Neuron (in vitro differentiated cells): ENCODE data around the gene DTWD1.
"Not testable (repeated sequence)": the region's sequence is repeated elsewhere in the genome, so short reads cannot be mapped to it uniquely, and the experiment has no call there.

Source experiments
- H2AFZ ChIP-seq: one replicate; pipeline ENCODE4 v1.6.1; 2013; ENCODE audit warnings: low read depth, mild to moderate bottlenecking, inconsistent platforms, low read length, moderate library complexity
- H3K27me3 ChIP-seq: one replicate; pipeline ENCODE4 v1.6.1; 2013; ENCODE audit warnings: low read length; ENCODE audit not compliant: insufficient read depth
- H3K36me3 ChIP-seq: one replicate; pipeline ENCODE4 v1.6.1; 2013; ENCODE audit warnings: low read length; ENCODE audit not compliant: insufficient read depth
- H3K4me1 ChIP-seq: one replicate; pipeline ENCODE4 v1.6.1; 2013; ENCODE audit warnings: low read length; ENCODE audit not compliant: insufficient read depth
- H3K4me3 ChIP-seq: 2 replicates; pipeline ENCODE4 v1.5.1; 2013; ENCODE audit warnings: mild to moderate bottlenecking, low read length, moderate library complexity
- H3K9me3 ChIP-seq: one replicate; pipeline ENCODE4 v1.6.1; 2013; ENCODE audit warnings: low read length

DTWD1 gene, protein sequence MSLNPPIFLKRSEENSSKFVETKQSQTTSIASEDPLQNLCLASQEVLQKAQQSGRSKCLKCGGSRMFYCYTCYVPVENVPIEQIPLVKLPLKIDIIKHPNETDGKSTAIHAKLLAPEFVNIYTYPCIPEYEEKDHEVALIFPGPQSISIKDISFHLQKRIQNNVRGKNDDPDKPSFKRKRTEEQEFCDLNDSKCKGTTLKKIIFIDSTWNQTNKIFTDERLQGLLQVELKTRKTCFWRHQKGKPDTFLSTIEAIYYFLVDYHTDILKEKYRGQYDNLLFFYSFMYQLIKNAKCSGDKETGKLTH

GRCh38 chr15:49620658-49621368, at the start of gene DTWD1, which contains the start of gene FAM227B:
Gene DTWD1 (plus strand): TSS chr15:49621048. CDS start chr15:49625168, 4,120 bp downstream.
Gene FAM227B (minus strand): TSS chr15:49620818. CDS start chr15:49615171, 5,647 bp downstream.
- no peaks in the 10 kb centered on the region for H3K27me3 ChIP-seq
- H2AFZ ChIP-seq, result peak within 1 kb of the TSS; percentile 86
- peaks cover 16% of the 10 kb centered on the region for H3K4me1 ChIP-seq
- H3K4me3 ChIP-seq, result peak within 1 kb of the TSS; percentile 78
- peaks cover 9% of the 10 kb centered on the region for H3K9me3 ChIP-seq
- H3K36me3 ChIP-seq, result peaks cover 14% of the 10 kb centered on the region

GRCh38 chr15:49573421-49573820, 47.4 kb upstream of the DTWD1 start:
- Histone ChIP-seq H3K36me3 (peaks cover 4% of the 10 kb centered on the region), H3K27me3 (no peaks in the 10 kb centered on the region), H3K4me1 (no peaks in the 10 kb centered on the region), H3K4me3 (no peak overlapping the region), H3K9me3 (peaks cover 3% of the 10 kb centered on the region), H2AFZ (no peak overlapping the region)

DNA sequence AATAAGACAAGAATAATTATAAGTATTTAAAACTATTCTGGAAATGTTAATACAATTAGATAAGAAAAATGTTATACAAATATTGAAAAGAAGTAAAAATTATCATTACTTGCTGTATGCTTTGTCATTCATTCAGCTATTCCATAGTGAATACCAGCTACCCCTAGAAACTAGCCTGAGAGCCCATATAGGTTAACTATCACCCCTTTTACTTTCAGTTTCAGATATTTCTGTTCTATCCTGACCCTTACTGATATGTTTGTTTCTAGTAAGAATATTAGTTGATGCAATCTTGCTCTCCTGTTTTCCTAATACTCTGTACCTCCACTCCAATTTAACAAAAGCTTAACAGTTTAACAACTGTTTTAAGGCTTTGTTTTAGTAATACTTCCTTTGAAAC, 31.8 kb upstream of the DTWD1 start:
- Histone ChIP-seq H3K4me1 (no peaks in the 10 kb centered on the region), H2AFZ (no peak overlapping the region), H3K36me3 (no peaks in the 10 kb centered on the region), H3K4me3 (no peak overlapping the region), H3K27me3 (no peaks in the 10 kb centered on the region), H3K9me3 (no peaks in the 10 kb centered on the region)

DNA sequence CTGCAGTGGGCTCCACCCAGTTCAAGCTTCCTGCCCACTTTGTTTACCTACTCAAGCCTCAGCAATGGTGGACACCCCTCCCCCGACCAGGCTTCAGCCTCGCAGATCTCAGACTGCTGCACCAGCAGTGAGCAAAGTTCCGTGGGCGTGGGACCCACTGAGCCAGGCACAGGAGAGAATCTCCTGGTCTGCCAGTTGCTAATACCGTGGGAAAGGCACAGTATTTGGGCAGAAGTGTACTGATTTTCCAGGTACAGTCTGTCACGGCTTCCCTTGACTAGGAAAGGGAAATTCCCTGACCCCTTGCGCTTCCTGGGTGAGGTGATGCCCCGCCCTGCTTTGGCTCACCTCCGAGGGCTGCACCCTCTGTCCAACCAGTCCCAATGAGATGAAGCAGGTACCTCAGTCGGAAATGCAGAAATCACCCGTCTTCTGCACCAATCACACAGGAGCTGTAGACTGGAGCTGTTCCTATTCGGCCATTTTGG, 28.0 kb upstream of the DTWD1 start:
- H3K27me3 ChIP-seq, H2AFZ ChIP-seq, H3K4me3 ChIP-seq, H3K9me3 ChIP-seq, H3K4me1 ChIP-seq, H3K36me3 ChIP-seq: not testable (repeated sequence)

DNA sequence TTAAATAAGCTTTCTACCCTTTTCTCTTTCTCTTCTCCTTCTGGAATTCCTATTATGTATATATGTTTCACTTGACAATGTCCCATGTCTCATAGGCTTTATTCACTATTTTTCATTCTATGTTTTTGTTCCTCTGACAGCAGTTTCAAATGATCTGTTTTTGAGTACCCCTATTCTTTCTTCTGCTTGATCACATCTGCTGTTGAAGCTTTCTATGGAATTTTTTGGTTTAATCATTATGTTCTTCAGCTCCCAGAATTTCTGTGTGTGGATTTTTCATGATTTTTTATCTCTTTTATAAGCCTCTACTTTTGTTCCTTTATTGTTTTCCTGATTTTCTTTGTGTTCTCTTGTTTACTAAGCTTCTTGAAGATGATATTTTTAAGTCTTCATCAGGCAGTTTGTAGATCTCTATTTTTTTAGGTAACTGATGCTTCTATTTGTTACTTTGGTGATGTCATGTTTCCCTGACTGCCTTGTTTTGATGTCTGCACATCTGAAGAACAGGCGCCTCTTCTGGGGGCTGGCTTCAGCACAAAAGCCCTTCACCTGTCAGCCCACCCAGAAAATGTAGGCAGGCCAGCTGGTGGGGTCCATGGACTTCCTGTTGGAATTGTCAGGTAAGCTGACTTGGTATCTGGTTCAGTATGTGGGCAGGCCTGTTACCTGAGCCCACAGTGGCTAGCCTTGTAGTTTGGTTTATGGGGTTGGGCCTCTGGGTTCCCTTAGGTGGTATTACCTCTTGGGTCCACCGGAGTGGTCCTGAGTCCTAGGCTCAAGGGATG, 16.0 kb upstream of the DTWD1 start:
- H3K4me1 ChIP-seq, result no peaks in the 10 kb centered on the region
- H3K4me3 ChIP-seq, result no peak overlapping the region
- no peaks in the 10 kb centered on the region for H3K36me3 ChIP-seq
- peaks cover 10% of the 10 kb centered on the region for H3K9me3 ChIP-seq
- no peaks in the 10 kb centered on the region for H3K27me3 ChIP-seq
- no peak overlapping the region for H2AFZ ChIP-seq

- Histone ChIP-seq H3K9me3 (peaks cover 10% of the 10 kb centered on the region), H3K4me3 (no peak overlapping the region), H3K36me3 (no peaks in the 10 kb centered on the region), H3K4me1 (no peaks in the 10 kb centered on the region), H3K27me3 (no peaks in the 10 kb centered on the region), H2AFZ (no peak overlapping the region)
Observed at GRCh38 chr15:49605588-49605987, 15.3 kb upstream of the DTWD1 start.

GRCh38 chr15:49606594-49606993, 14.3 kb upstream of the DTWD1 start:
- Histone ChIP-seq H2AFZ (no peak overlapping the region), H3K4me1 (no peaks in the 10 kb centered on the region), H3K4me3 (no peak overlapping the region), H3K9me3 (peaks cover 10% of the 10 kb centered on the region), H3K27me3 (no peaks in the 10 kb centered on the region), H3K36me3 (no peaks in the 10 kb centered on the region)

GRCh38 chr15:49610157-49610918, 10.5 kb upstream of the DTWD1 start:
- H3K4me3 ChIP-seq, result no peak overlapping the region
- peaks cover 9% of the 10 kb centered on the region for H3K9me3 ChIP-seq
- H2AFZ ChIP-seq, result no peak overlapping the region
- H3K4me1 ChIP-seq, result no peaks in the 10 kb centered on the region
- H3K27me3 ChIP-seq, result no peaks in the 10 kb centered on the region
- H3K36me3 ChIP-seq, result no peaks in the 10 kb centered on the region

DNA sequence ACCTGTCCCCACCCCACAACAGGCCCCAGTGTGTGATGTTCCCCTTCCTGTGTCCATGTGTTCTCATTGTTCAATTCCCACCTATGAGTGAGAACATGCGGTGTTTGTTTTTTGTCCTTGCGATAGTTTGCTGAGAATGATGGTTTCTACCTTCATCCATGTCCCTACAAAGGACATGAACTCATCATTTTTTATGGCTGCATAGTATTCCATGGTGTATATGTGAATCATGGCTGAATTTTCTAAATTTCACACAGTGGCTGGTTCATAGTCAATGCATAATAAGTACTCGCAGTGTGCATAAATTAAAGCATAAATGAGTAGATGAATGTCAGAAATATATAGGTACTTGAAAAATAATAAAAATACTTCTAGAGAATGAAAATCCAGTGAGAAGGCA, 8.6 kb upstream of the DTWD1 start:
- not testable (repeated sequence) for H3K4me1 ChIP-seq, H2AFZ ChIP-seq, H3K27me3 ChIP-seq, H3K9me3 ChIP-seq, H3K36me3 ChIP-seq, H3K4me3 ChIP-seq

- H3K36me3 ChIP-seq, result no peaks in the 10 kb centered on the region
- no peak overlapping the region for H3K4me3 ChIP-seq
Observed at GRCh38 chr15:49619226-49619625, 1.6 kb upstream of the DTWD1 start.

GRCh38 chr15:49620199-49620598, 649 bp upstream of the DTWD1 start:
- H2AFZ ChIP-seq, result peak overlapping the region; percentile 86
- H3K4me3 ChIP-seq, result peak overlapping the region; percentile 78
- peaks cover 5% of the 10 kb centered on the region for H3K9me3 ChIP-seq
- H3K27me3 ChIP-seq, result no peaks in the 10 kb centered on the region
- H3K4me1 ChIP-seq, result peaks cover 16% of the 10 kb centered on the region
- peaks cover 8% of the 10 kb centered on the region for H3K36me3 ChIP-seq

More at GRCh38 chr15:49619226-49619625, 1.6 kb upstream of the DTWD1 start:
- peaks cover 9% of the 10 kb centered on the region for H3K9me3 ChIP-seq
- peak overlapping the region; percentile 86 for H2AFZ ChIP-seq
- H3K4me1 ChIP-seq, result peaks cover 16% of the 10 kb centered on the region
- H3K27me3 ChIP-seq, result no peaks in the 10 kb centered on the region

- peaks cover 19% of the 10 kb centered on the region for H3K36me3 ChIP-seq
- no peaks in the 10 kb centered on the region for H3K27me3 ChIP-seq
- H3K4me1 ChIP-seq, result peaks cover 16% of the 10 kb centered on the region
- H3K9me3 ChIP-seq, result peaks cover 5% of the 10 kb centered on the region
- H2AFZ ChIP-seq, result peak overlapping the region; percentile 86
- peak overlapping the region; percentile 78 for H3K4me3 ChIP-seq
Observed at GRCh38 chr15:49621401-49621811, 558 bp downstream of the DTWD1 start.
